Activated gamma-delta T cell treated with Interleukin-2 at 50 U/mL for 16 hours (primary cell): Measurements from ENCODE around the gene SERPINA1.
"Not testable (repeated sequence)": the region's sequence is repeated elsewhere in the genome, so short reads cannot be mapped to it uniquely, and the experiment has no call there.

ENCODE experiments used
- DNase-seq: peaks from one replicate; pipeline ENCODE4 v3.0.0-alpha.2; 2020

SERPINA1 gene

GRCh38 chr14:94388384-94389103, at the start of gene SERPINA1:
Gene SERPINA1, minus strand, starts transcription at chr14:94388602. Its CDS starts 5,365 bp downstream, at chr14:94383237.
- no peak for DNase-seq

- DNase-seq: no peak
Observed at GRCh38 chr14:94428610-94429009, 40.2 kb upstream of the SERPINA1 start.

- DNase-seq: no peak
Observed at GRCh38 chr14:94427016-94427613, 38.7 kb upstream of the SERPINA1 start.

GRCh38 chr14:94426526-94426925, 38.1 kb upstream of the SERPINA1 start:
- no peak for DNase-seq

GRCh38 chr14:94424371-94424770, 36.0 kb upstream of the SERPINA1 start:
- DNase-seq: no peak

- DNase-seq: no peak
Observed at GRCh38 chr14:94423453-94424056, 35.2 kb upstream of the SERPINA1 start.

- DNase-seq: no peak
Observed at GRCh38 chr14:94421316-94421715, 32.9 kb upstream of the SERPINA1 start.

- DNase-seq: not testable (repeated sequence)
Observed at GRCh38 chr14:94417497-94418205, 29.2 kb upstream of the SERPINA1 start.

- DNase-seq: no peak
Observed at GRCh38 chr14:94412671-94413638, 24.6 kb upstream of the SERPINA1 start.

- no peak for DNase-seq
Observed at GRCh38 chr14:94411638-94412037, 23.2 kb upstream of the SERPINA1 start.

- DNase-seq: not testable (repeated sequence)
Observed at GRCh38 chr14:94409430-94409829, 21.0 kb upstream of the SERPINA1 start.

GRCh38 chr14:94408546-94409095, 20.2 kb upstream of the SERPINA1 start:
- no peak for DNase-seq

- DNase-seq: no peak
Observed at GRCh38 chr14:94407906-94408305, 19.5 kb upstream of the SERPINA1 start.

GRCh38 chr14:94406910-94407309, 18.5 kb upstream of the SERPINA1 start:
- DNase-seq: no peak

- DNase-seq: no peak
Observed at GRCh38 chr14:94405486-94405885, 17.1 kb upstream of the SERPINA1 start.

- no peak for DNase-seq
Observed at GRCh38 chr14:94404561-94404960, 16.2 kb upstream of the SERPINA1 start.

- DNase-seq: no peak
Observed at GRCh38 chr14:94403312-94403932, 15.0 kb upstream of the SERPINA1 start.

- DNase-seq: no peak
Observed at GRCh38 chr14:94401083-94401482, 12.7 kb upstream of the SERPINA1 start.

GRCh38 chr14:94400422-94400841, 12.0 kb upstream of the SERPINA1 start:
- DNase-seq: no peak

- DNase-seq: no peak
Observed at GRCh38 chr14:94398536-94398935, 10.1 kb upstream of the SERPINA1 start.

GRCh38 chr14:94398182-94398479, 9.7 kb upstream of the SERPINA1 start:
- DNase-seq: no peak
